HG03439 (cell line): ENCODE data around the gene SLC22A14.
"Not testable (repeated sequence)": the region's sequence is repeated elsewhere in the genome, so short reads cannot be mapped to it uniquely, and the experiment has no call there.

Experiments
- ATAC-seq: cut with Tn5 transposase; IDR thresholded peaks from one replicate; pipeline ENCODE4 v1.9.1; 2021; ENCODE audit warnings: mild to moderate bottlenecking, moderate library complexity; ENCODE audit not compliant: unreplicated experiment

SLC22A14 gene

GRCh38 chr3:38312356-38312755 is 30.3 kb downstream of the SLC22A14 start:
- ATAC-seq, result no peak

- ATAC-seq, result no peak
These were observed 31.2 kb downstream of the SLC22A14 start for GRCh38 chr3:38313263-38313662.

GRCh38 chr3:38313695-38314094 is 31.6 kb downstream of the SLC22A14 start:
- ATAC-seq, result no peak

- ATAC-seq, result no peak
These were observed 32.1 kb downstream of the SLC22A14 start for GRCh38 chr3:38314112-38314763.

GRCh38 chr3:38314764-38315487 is 32.8 kb downstream of the SLC22A14 start:
- no peak for ATAC-seq

- no peak for ATAC-seq
These were observed 33.6 kb downstream of the SLC22A14 start for GRCh38 chr3:38315488-38316230.

DNA sequence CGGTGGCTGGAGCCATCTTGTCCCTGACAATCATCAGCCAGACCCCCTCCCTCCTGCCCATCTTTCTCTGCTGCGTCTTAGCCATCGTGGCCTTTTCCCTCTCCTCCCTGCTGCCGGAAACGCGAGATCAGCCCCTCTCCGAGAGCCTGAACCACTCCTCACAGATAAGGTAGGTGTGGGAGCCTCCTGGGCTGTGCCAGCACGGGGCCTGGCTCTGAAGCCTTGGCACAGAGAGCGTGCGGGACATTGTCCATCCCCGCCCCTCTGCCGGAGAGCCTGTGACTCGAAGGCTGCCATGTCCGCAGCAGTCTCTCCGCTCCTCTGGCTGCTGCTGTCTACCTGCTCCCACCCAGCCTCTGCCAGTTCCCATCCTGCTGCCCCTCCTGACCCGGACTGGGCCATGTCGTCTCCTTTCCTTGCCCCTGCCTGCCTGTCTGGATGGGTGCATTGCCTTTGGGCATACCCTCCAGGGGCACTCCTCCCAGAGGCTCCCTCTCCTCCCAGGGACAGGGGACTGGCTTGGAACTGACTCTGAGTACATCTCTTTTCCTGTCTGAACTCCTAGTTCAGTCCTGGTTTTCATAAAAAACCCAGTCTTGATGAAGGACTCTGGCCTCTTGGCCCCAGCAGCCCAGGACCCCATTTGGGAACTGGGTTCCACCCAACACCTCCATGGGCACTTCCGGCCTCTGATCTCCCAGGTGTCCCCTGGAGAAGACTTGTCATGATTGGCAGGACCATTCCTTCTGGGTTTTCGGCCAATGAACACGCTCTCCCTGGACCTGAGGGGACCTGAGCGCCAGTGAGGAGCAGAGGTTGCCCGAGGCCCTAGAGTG is 34.5 kb downstream of the SLC22A14 start:
- no peak for ATAC-seq

DNA sequence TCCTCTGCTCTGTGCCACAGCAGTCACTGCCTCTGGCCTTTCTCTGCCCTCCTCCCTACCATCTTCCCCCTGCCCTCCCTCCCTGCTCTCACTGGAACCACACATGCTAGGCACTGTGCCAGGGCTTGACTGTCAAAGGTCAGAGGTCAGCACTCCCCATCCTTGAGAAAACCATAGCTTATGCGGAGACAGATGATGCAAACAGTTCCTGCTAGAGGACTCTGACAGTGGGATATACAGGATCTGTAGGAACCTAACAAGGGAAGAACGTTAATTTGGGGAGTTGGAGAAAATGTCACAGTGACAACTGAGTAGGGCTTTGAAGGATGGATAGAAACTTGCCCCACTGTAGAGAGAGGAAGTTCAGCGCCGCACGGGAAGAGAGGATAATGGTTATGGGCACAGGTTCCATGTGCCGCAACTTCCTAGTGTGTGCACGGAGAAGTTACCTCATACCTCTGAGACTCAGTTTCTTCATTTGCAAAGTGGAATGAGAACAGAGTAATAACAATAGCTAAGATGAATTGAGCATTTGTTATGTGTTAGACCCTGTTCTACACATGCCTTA is 35.2 kb downstream of the SLC22A14 start:
- ATAC-seq, result no peak

DNA sequence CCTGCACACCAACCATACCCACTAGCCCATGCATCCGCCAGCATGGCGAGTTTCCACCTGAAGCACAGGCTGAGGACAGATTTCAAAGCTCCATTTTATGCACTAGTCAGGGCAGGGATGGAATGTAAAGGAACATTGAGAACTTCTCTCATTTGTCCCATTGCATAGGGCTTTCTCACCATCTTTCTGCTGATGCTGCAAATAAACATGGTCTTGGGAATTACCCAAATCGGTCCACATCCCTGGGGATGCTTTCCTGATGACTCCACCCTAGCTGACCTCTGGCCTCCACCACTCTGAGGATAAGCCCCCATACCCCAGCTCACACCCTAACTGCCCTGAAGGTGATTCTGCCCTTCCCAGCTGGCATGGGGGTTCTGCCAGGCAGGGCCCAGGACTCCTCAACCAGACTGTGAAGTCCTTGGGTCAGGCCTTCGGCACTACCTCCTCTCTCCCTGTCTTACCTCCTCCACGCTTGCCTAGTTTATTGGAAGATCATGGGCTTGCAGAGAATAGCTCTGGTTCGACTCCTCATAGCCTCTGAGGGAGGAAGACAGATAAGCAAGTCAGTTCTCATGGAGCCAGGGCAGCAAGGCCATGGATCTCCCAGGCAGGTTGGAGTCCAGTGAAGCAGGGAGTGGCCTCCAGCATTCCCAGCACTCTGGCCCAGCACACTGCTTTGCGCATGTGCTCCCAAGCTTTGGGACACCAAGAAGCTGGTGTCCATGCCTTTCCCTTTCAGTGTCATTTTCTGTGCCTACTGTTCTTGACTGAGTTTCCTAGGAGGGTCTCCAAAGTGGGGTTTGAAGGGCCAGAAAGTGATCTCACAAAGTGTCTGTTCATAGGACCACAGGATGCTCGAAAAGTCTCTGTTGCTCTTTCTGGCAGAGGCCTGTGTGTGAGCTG is 36.9 kb downstream of the SLC22A14 start:
- ATAC-seq, result no peak

GRCh38 chr3:38320638-38321037 is 38.5 kb downstream of the SLC22A14 start:
- not testable (repeated sequence) for ATAC-seq

- ATAC-seq, result no peak
These were observed 41.0 kb downstream of the SLC22A14 start for GRCh38 chr3:38323060-38323459.

DNA sequence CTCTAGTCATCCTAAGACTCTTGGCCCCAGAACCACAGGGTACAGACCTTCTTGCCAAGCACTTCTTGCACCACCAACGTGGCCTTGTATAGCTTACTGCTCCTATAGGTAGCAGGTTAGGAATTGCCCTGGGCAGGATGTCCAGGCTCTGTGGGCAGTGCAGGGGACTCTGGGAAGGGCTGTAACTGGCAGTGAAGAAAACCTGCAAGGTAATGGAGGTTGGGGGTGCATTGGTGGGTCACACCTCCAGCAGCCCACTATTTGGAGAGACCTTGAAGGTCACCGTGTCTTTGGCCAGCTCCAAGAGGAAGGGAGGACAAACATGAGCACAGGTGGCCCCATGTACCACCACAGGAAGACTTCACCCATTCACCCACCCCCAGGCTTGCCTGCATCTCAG is 43.2 kb downstream of the SLC22A14 start:
- no peak for ATAC-seq

DNA sequence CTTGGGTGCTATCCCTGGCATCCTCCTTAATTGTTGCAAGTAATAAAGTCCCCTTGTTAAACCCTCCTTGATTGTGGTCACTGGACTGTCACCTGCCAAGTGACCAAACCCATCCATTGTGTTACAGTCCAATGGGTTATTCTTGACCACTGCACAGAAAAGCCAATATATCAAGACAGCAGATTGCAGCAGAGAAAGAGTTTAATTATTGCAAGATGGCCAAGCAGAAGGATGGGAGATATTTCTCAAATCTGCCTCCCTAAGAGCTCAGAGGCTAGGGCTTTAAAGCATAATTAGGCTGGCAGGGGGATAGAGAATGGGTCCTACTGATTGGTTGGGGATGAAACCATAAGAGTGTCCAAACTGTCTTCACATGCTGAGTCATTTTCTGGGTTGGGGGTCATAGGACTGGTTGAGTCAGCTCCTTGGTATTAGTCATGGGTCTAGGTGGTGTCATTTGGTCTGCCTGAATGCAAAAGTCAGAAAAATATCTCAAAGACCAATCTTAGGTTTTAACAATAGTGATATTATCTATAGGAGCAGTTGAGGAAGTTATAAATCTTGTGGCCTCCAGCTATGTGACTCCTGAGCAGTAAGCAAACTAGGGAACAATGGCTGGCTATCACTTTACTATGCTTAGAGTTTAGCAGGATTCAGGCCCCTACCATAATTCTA is 45.4 kb downstream of the SLC22A14 start:
- ATAC-seq, result no peak

GRCh38 chr3:38331257-38332022 is 49.3 kb downstream of the SLC22A14 start:
- ATAC-seq, result no peak

DNA sequence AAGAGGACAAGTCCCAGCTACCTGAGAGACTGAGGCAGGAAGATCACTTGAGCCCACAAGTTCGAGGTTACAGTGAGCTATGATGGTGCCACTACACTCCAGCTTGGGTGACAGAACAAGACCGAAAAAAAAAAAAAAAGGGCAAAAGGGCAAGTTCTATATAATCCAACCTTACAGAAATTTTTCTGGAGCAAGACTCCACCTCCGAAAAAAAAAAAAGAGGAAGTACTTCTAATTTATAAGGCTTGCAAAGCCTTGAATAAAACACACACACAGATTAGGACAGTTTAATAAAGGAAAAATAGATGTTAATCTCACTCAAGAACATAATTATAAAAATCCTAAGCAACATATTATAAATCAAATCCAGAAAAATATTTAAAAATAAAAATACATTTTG is 50.1 kb downstream of the SLC22A14 start:
- no peak for ATAC-seq

DNA sequence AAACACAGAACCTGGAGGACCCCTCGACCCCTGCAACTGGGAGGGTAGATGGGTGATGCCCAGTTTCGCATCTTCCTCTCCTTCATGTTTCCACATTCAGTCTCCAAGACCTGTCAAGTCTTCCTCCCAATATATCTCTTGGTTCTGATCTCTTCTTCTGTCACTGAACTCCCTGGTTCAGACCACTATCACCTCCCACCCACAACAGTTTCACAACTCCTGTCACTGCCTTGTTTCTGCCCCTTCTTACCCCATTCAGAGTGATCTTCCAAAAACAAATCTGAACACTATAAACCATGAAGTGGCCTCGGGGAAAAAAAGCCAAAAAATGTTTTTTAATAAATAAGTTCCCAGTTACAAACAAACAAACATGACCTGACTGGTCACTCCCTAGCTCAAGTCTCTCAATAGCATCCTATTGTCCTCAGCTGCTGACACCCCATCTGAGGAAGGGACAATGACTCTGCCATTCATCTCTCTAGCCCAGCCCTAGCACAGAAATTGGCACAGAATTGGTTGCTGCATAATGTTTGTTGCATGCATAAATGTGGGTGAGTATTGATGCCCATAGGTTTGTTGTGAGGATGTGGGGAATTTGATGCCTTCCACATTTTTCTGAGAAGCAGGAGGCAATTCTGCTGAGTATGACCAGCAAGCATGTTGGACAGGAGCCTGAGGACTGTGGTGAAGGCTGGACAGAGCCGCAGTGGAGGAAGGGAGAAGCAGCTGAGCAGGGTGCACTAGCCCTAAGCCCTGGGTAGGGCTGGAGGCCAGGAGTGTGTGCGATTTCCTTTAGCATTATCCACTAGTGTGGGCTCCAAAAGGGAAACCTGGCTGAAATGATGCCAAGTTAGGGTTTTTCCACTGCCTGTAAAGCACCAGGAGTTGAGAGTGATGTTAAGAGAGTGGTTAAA is 52.3 kb downstream of the SLC22A14 start:
- ATAC-seq, result no peak

- no peak for ATAC-seq
These were observed 53.2 kb downstream of the SLC22A14 start for GRCh38 chr3:38335263-38335662.
